ENCODE results near the gene SPATA2L. TPM values are rescaled to one million over a fixed set of nuclear protein-coding genes. Genes with fewer than 3 reads are reported as not detected.

The SPATA2L gene
- total and polyA plus RNA-seq, 2 of the 13 experiments (the other 11 are each of a cell fraction or from before 2014, with no cell fraction given), result 9.1 to 20.7 TPM

GRCh38 chr16:89720813-89721545 is 19.5 kb upstream of the SPATA2L start, which contains the start of the genes VPS9D1 and ZNF276 (continued):
- TF ChIP-seq ZNF318 (CRISPR knock-in tag; IDR thresholded peaks at IDR 0.05) (0 out of 2 replicates have a peak, but pooled peaks have one; percentile 13), GMEB2 (CRISPR knock-in tag; IDR thresholded peaks at IDR 0.05; ENCODE audit: low read depth) (no peak), ZNF251 (CRISPR knock-in tag; IDR thresholded peaks at IDR 0.05) (no peak), HOXA3 (CRISPR knock-in tag; IDR thresholded peaks at IDR 0.05) (peak; percentile 97), ZNF878 (CRISPR knock-in tag; IDR thresholded peaks at IDR 0.05) (no peak; the same call in 1 of the 2 replicates), SPEN (CRISPR knock-in tag; IDR thresholded peaks at IDR 0.05; ENCODE audit: low read depth) (peak; percentile 97), XBP1 (CRISPR knock-in tag; IDR thresholded peaks at IDR 0.05) (no peak), ZFAT (CRISPR knock-in tag; conservative IDR thresholded peaks at IDR 0.05) (peak; percentile 89), PCBP1 (IDR thresholded peaks at IDR 0.05; ENCODE audit: borderline replicate concordance, low read depth, low read length) (no peak), NFYB (CRISPR knock-in tag; IDR thresholded peaks at IDR 0.05) (no peak), KLF9 (CRISPR knock-in tag; IDR thresholded peaks at IDR 0.05; ENCODE audit: low read depth) (no peak), AHDC1 (CRISPR knock-in tag; IDR thresholded peaks at IDR 0.05; ENCODE audit: borderline replicate concordance) (no peak; the same call in 1 of the 2 replicates), HNRNPL (IDR thresholded peaks at IDR 0.05; ENCODE audit: low read depth, low read length) (peak; percentile 57), KAT8 (CRISPR knock-in tag; IDR thresholded peaks at IDR 0.05) (peak; percentile 83)
